ENCODE data around the gene IL12A.

GRCh38 chr3:159978918-159979703 is 9.5 kb upstream of the IL12A start:
- no peak for TF ChIP-seq CTCF (IDR thresholded peaks at IDR 0.05)
- no peak for TF ChIP-seq JAZF1 (CRISPR knock-in tag; IDR thresholded peaks at IDR 0.05)
- TF ChIP-seq HMGXB4 (CRISPR knock-in tag; IDR thresholded peaks at IDR 0.05): no peak
- TF ChIP-seq GRHL2 (CRISPR knock-in tag; IDR thresholded peaks at IDR 0.05; ENCODE audit: insufficient replicate concordance, severe bottlenecking): no peak
- no peak for TF ChIP-seq PRDM15 (CRISPR knock-in tag; IDR thresholded peaks at IDR 0.05)
- no peak for TF ChIP-seq ATF1 (CRISPR knock-in tag; IDR thresholded peaks at IDR 0.05)
- TF ChIP-seq SMAD3 (CRISPR knock-in tag; IDR thresholded peaks at IDR 0.05; ENCODE audit: borderline replicate concordance): no peak
- TF ChIP-seq SP1 (CRISPR knock-in tag; conservative IDR thresholded peaks at IDR 0.05): no peak
- TF ChIP-seq CREM (CRISPR knock-in tag; IDR thresholded peaks at IDR 0.05): no peak
- TF ChIP-seq USF1 (CRISPR knock-in tag; IDR thresholded peaks at IDR 0.05): no peak
- no peak for TF ChIP-seq ETV6 (CRISPR knock-in tag; IDR thresholded peaks at IDR 0.05)
- no peak for TF ChIP-seq ELF4 (CRISPR knock-in tag; IDR thresholded peaks at IDR 0.05; ENCODE audit: low read depth)
- TF ChIP-seq ATF3 (CRISPR knock-in tag; conservative IDR thresholded peaks at IDR 0.05): no peak

Measured in WTC11 (cell line).